ENCODE results near the gene KCNIP2. TPM values are rescaled to one million over a fixed set of nuclear protein-coding genes. Genes with fewer than 3 reads are reported as not detected.

The KCNIP2 gene
- total and polyA plus RNA-seq, 4 donors: 0.18 to 2.0 (median 0.72) TPM

DNA sequence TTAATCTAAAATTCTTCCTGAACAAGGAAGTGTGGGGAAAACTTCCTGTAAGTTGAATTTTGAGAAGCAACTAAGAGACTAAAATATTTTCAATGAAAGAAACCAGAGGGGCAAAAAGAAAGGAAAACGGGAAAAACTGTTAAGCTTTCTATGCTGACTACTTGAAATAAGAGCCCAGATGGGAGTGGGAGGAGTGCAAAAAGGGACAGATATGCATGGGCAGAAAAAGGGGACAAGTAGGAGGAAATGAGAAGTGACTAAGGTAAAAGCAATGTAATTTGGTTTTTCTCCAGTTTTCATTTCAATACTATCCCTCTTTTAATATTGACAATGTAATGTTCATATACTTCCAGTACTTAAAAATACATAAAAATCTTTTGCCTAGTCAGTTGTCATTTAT, 36.4 kb downstream of the KCNIP2 start (continued):
- TF ChIP-seq, protein P1, sequence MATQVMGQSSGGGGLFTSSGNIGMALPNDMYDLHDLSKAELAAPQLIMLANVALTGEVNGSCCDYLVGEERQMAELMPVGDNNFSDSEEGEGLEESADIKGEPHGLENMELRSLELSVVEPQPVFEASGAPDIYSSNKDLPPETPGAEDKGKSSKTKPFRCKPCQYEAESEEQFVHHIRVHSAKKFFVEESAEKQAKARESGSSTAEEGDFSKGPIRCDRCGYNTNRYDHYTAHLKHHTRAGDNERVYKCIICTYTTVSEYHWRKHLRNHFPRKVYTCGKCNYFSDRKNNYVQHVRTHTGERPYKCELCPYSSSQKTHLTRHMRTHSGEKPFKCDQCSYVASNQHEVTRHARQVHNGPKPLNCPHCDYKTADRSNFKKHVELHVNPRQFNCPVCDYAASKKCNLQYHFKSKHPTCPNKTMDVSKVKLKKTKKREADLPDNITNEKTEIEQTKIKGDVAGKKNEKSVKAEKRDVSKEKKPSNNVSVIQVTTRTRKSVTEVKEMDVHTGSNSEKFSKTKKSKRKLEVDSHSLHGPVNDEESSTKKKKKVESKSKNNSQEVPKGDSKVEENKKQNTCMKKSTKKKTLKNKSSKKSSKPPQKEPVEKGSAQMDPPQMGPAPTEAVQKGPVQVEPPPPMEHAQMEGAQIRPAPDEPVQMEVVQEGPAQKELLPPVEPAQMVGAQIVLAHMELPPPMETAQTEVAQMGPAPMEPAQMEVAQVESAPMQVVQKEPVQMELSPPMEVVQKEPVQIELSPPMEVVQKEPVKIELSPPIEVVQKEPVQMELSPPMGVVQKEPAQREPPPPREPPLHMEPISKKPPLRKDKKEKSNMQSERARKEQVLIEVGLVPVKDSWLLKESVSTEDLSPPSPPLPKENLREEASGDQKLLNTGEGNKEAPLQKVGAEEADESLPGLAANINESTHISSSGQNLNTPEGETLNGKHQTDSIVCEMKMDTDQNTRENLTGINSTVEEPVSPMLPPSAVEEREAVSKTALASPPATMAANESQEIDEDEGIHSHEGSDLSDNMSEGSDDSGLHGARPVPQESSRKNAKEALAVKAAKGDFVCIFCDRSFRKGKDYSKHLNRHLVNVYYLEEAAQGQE (IDR thresholded peaks at IDR 0.05): no peak
- TF ChIP-seq HNF4A (conservative IDR thresholded peaks at IDR 0.05): no peak
- no peak for TF ChIP-seq JUND (IDR thresholded peaks at IDR 0.05)
- TF ChIP-seq FOXA1 (IDR thresholded peaks at IDR 0.05): no peak
- TF ChIP-seq, protein P2, sequence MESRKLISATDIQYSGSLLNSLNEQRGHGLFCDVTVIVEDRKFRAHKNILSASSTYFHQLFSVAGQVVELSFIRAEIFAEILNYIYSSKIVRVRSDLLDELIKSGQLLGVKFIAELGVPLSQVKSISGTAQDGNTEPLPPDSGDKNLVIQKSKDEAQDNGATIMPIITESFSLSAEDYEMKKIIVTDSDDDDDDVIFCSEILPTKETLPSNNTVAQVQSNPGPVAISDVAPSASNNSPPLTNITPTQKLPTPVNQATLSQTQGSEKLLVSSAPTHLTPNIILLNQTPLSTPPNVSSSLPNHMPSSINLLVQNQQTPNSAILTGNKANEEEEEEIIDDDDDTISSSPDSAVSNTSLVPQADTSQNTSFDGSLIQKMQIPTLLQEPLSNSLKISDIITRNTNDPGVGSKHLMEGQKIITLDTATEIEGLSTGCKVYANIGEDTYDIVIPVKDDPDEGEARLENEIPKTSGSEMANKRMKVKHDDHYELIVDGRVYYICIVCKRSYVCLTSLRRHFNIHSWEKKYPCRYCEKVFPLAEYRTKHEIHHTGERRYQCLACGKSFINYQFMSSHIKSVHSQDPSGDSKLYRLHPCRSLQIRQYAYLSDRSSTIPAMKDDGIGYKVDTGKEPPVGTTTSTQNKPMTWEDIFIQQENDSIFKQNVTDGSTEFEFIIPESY (IDR thresholded peaks at IDR 0.05): no peak
- TF ChIP-seq FOXA2 (IDR thresholded peaks at IDR 0.05): no peak
- no peak for TF ChIP-seq TAF1 (conservative IDR thresholded peaks at IDR 0.05)
- no peak for TF ChIP-seq GABPA (IDR thresholded peaks at IDR 0.05 in 1 of 2, conservative IDR thresholded peaks at IDR 0.05 in 1 of 2)

DNA sequence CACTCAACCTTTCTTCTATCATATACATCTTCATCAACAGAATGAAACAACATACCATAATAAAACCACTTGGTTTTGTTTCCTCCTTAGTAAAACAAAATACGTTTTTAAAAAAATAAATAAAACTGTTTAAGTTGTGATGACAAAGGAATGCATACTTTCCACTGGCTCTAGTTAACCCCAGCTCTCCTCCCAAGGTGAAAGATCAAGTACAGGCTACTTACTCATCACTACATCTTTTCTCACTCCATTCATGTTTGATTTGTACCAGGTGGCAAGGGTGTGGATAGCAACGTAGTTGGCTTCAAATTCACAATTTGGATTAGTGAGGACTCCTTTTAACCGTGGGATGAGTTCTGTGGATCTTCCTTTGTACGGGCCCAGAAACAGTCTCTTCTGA, 40.1 kb downstream of the KCNIP2 start:
- no peak for TF ChIP-seq NR2F2 (IDR thresholded peaks at IDR 0.05)
- TF ChIP-seq FOXA2 (IDR thresholded peaks at IDR 0.05): no peak
- no peak for TF ChIP-seq EGR1 (IDR thresholded peaks at IDR 0.05; ENCODE audit: low read depth in 2 of 2)
- TF ChIP-seq, protein P3, sequence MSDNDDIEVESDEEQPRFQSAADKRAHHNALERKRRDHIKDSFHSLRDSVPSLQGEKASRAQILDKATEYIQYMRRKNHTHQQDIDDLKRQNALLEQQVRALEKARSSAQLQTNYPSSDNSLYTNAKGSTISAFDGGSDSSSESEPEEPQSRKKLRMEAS (IDR thresholded peaks at IDR 0.05): no peak
- TF ChIP-seq, protein P2 (IDR thresholded peaks at IDR 0.05): no peak
- TF ChIP-seq, protein P4, sequence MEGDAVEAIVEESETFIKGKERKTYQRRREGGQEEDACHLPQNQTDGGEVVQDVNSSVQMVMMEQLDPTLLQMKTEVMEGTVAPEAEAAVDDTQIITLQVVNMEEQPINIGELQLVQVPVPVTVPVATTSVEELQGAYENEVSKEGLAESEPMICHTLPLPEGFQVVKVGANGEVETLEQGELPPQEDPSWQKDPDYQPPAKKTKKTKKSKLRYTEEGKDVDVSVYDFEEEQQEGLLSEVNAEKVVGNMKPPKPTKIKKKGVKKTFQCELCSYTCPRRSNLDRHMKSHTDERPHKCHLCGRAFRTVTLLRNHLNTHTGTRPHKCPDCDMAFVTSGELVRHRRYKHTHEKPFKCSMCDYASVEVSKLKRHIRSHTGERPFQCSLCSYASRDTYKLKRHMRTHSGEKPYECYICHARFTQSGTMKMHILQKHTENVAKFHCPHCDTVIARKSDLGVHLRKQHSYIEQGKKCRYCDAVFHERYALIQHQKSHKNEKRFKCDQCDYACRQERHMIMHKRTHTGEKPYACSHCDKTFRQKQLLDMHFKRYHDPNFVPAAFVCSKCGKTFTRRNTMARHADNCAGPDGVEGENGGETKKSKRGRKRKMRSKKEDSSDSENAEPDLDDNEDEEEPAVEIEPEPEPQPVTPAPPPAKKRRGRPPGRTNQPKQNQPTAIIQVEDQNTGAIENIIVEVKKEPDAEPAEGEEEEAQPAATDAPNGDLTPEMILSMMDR (IDR thresholded peaks at IDR 0.05; ENCODE audit: low read depth, low read length, missing input control): no peak
- TF ChIP-seq RXRA (IDR thresholded peaks at IDR 0.05): no peak
- no peak for TF ChIP-seq SP1 (IDR thresholded peaks at IDR 0.05)
- no peak for TF ChIP-seq HNF4A (conservative IDR thresholded peaks at IDR 0.05)
- no peak for TF ChIP-seq GABPA (IDR thresholded peaks at IDR 0.05 in 1 of 2, conservative IDR thresholded peaks at IDR 0.05 in 1 of 2)
- no peak for TF ChIP-seq TAF1 (conservative IDR thresholded peaks at IDR 0.05)
- TF ChIP-seq, protein P5, sequence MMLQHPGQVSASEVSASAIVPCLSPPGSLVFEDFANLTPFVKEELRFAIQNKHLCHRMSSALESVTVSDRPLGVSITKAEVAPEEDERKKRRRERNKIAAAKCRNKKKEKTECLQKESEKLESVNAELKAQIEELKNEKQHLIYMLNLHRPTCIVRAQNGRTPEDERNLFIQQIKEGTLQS (IDR thresholded peaks at IDR 0.05): no peak
- no peak for TF ChIP-seq RAD21 (IDR thresholded peaks at IDR 0.05)
- H3K4me1 ChIP-seq (ENCODE audit: control insufficient read depth in 4 of 4, insufficient read depth in 4 of 4, low read length in 3 of 4): no peaks in the 10 kb centered on the region
- H3K4me3 ChIP-seq (ENCODE audit: low read depth in 1 of 3, low read length in 3 of 3): no peak overlapping the region
- WGBS: 82% methylated on average over 4 of the region's 4 CpGs
- no peak overlapping the region for H3K9ac ChIP-seq (ENCODE audit: low read depth in 1 of 2, low read length in 2 of 2)
- H3K27ac ChIP-seq (ENCODE audit: low read depth in 1 of 2, low read length in 2 of 2): no peak overlapping the region
- peaks cover 16 to 64% (median 57%) of the 10 kb centered on the region in 4 donors for H3K36me3 ChIP-seq (ENCODE audit: control insufficient read depth in 4 of 4, insufficient read depth in 3 of 4, low read depth in 1 of 4, low read length in 3 of 4)
- H3K27me3 ChIP-seq (ENCODE audit: control insufficient read depth in 4 of 4, insufficient read depth in 4 of 4, low read length in 3 of 4): no peaks in the 10 kb centered on the region
- H3K9me3 ChIP-seq (ENCODE audit: control insufficient read depth in 4 of 4, low read length in 3 of 4): no peaks in the 10 kb centered on the region
- DNase-seq (ENCODE audit: low spot score): no peak

All from liver (tissue), 9 donors.